GM18861 (cell line): ENCODE results near the gene AFAP1L2.

ENCODE experiments used
- ATAC-seq: cut with Tn5 transposase; IDR thresholded peaks from one replicate; pipeline ENCODE4 v1.9.1; 2021; ENCODE audit not compliant: unreplicated experiment

AFAP1L2 gene

GRCh38 chr10:114392112-114392835 lies 12.0 kb downstream of the AFAP1L2 start:
- ATAC-seq = no peak

- ATAC-seq = no peak
Observed at GRCh38 chr10:114391599-114391998, 12.7 kb downstream of the AFAP1L2 start.

- ATAC-seq = no peak
Observed at GRCh38 chr10:114389426-114389825, 14.9 kb downstream of the AFAP1L2 start.

- ATAC-seq = peak; percentile 49
Observed at GRCh38 chr10:114388275-114388674, 16.0 kb downstream of the AFAP1L2 start.

GRCh38 chr10:114387784-114388183 lies 16.5 kb downstream of the AFAP1L2 start:
- ATAC-seq = no peak

- ATAC-seq = no peak
Observed at GRCh38 chr10:114386452-114386851, 17.9 kb downstream of the AFAP1L2 start.

- ATAC-seq = no peak
Observed at GRCh38 chr10:114385557-114385956, 18.7 kb downstream of the AFAP1L2 start.

- ATAC-seq = no peak
Observed at GRCh38 chr10:114384601-114385000, 19.7 kb downstream of the AFAP1L2 start.

- no peak for ATAC-seq
Observed at GRCh38 chr10:114384181-114384580, 20.1 kb downstream of the AFAP1L2 start.

- ATAC-seq = no peak
Observed at GRCh38 chr10:114380797-114381196, 23.5 kb downstream of the AFAP1L2 start.

- ATAC-seq = no peak
Observed at GRCh38 chr10:114380060-114380459, 24.2 kb downstream of the AFAP1L2 start.

- no peak for ATAC-seq
Observed at GRCh38 chr10:114379631-114380041, 24.7 kb downstream of the AFAP1L2 start.

- ATAC-seq = no peak
Observed at GRCh38 chr10:114376523-114376922, 27.8 kb downstream of the AFAP1L2 start.

- ATAC-seq = no peak
Observed at GRCh38 chr10:114375047-114375446, 29.3 kb downstream of the AFAP1L2 start.

- ATAC-seq = no peak
Observed at GRCh38 chr10:114374053-114374791, 30.1 kb downstream of the AFAP1L2 start.

GRCh38 chr10:114373631-114374030 lies 30.7 kb downstream of the AFAP1L2 start:
- no peak for ATAC-seq

- ATAC-seq = no peak
Observed at GRCh38 chr10:114372995-114373394, 31.3 kb downstream of the AFAP1L2 start.

GRCh38 chr10:114372179-114372578 lies 32.1 kb downstream of the AFAP1L2 start:
- no peak for ATAC-seq

GRCh38 chr10:114370966-114371365 lies 33.3 kb downstream of the AFAP1L2 start:
- no peak for ATAC-seq

GRCh38 chr10:114370199-114370598 lies 34.1 kb downstream of the AFAP1L2 start:
- no peak for ATAC-seq

GRCh38 chr10:114368057-114368391 lies 36.3 kb downstream of the AFAP1L2 start:
- ATAC-seq = no peak

- ATAC-seq = no peak
Observed at GRCh38 chr10:114367351-114368056, 36.8 kb downstream of the AFAP1L2 start.
